Trophoblast cell (in vitro differentiated cells and primary cell): ENCODE data around the gene DNLZ.

ENCODE experiments used
- DNase-seq, 2 donors: peaks; one replicate each; pipeline ENCODE4 v3.0.0-alpha.2; 2016
- H2AFZ ChIP-seq: 2 replicates; pipeline ENCODE4 v1.6.1; 2013; ENCODE audit warnings: low read length, moderate library complexity, mild to moderate bottlenecking; ENCODE audit not compliant: insufficient read depth, poor library complexity
- H2AK5ac ChIP-seq: 2 replicates; pipeline ENCODE4 v1.6.1; 2013; ENCODE audit warnings: mild to moderate bottlenecking, low read length
- H2BK120ac ChIP-seq: 2 replicates; pipeline ENCODE4 v1.6.1; 2013; ENCODE audit warnings: low read length, mild to moderate bottlenecking, moderate library complexity; ENCODE audit not compliant: insufficient read depth, poor library complexity
- H2BK12ac ChIP-seq: 2 replicates; pipeline ENCODE4 v1.6.1; 2013; ENCODE audit warnings: mild to moderate bottlenecking, low read length, moderate library complexity
- H2BK5ac ChIP-seq: 2 replicates; pipeline ENCODE4 v1.6.1; 2013; ENCODE audit warnings: low read length, low read depth, moderate library complexity, mild to moderate bottlenecking; ENCODE audit not compliant: poor library complexity
- H3K14ac ChIP-seq: 2 replicates; pipeline ENCODE4 v1.6.1; 2013; ENCODE audit warnings: mild to moderate bottlenecking, low read length
- H3K18ac ChIP-seq: 2 replicates; pipeline ENCODE4 v1.6.1; 2013; ENCODE audit warnings: mild to moderate bottlenecking, low read length
- H3K23ac ChIP-seq: 2 replicates; pipeline ENCODE4 v1.6.1; 2013; ENCODE audit warnings: low read length
- H3K27ac ChIP-seq: 2 replicates; pipeline ENCODE4 v1.5.1; 2013; ENCODE audit warnings: low read depth, mild to moderate bottlenecking, inconsistent platforms, low read length, moderate library complexity
- H3K27me3 ChIP-seq: 2 replicates; pipeline ENCODE4 v1.6.1; 2013; ENCODE audit warnings: inconsistent platforms, mild to moderate bottlenecking, low read length, moderate library complexity; ENCODE audit not compliant: insufficient read depth
- H3K36me3 ChIP-seq, 2 experiments: 1 replicate in 1 of 2; 2 replicates in 1 of 2; pipeline ENCODE4 v1.6.1; 2013; ENCODE audit warnings: low read length in 2 of 2, mild to moderate bottlenecking in 2 of 2, moderate library complexity in 1 of 2; ENCODE audit not compliant: insufficient read depth in 2 of 2, control insufficient read depth in 1 of 2
- H3K4ac ChIP-seq: 2 replicates; pipeline ENCODE4 v1.6.1; 2013; ENCODE audit warnings: low read depth, mild to moderate bottlenecking, low read length, moderate library complexity
- H3K4me1 ChIP-seq, 2 experiments: 1 replicate in 1 of 2; 2 replicates in 1 of 2; pipeline ENCODE4 v1.6.1; 2013; ENCODE audit warnings: low read length in 2 of 2, mild to moderate bottlenecking in 2 of 2, moderate library complexity in 1 of 2; ENCODE audit not compliant: insufficient read depth in 2 of 2, control insufficient read depth in 1 of 2
- H3K4me2 ChIP-seq: 2 replicates; pipeline ENCODE4 v1.6.1; 2013; ENCODE audit warnings: inconsistent platforms, mild to moderate bottlenecking, low read length, moderate library complexity
- H3K4me3 ChIP-seq: 2 replicates; pipeline ENCODE4 v1.5.1; 2013; ENCODE audit warnings: mild to moderate bottlenecking, low read depth, low read length, inconsistent platforms
- H3K79me1 ChIP-seq: one replicate; pipeline ENCODE4 v1.6.1; 2013; ENCODE audit warnings: low read length
- H3K79me2 ChIP-seq: 2 replicates; pipeline ENCODE4 v1.6.1; 2013; ENCODE audit warnings: low read length, mild to moderate bottlenecking; ENCODE audit not compliant: control insufficient read depth, insufficient read depth, poor library complexity
- H3K9ac ChIP-seq: 2 replicates; pipeline ENCODE4 v1.6.1; 2013; ENCODE audit warnings: mild to moderate bottlenecking, low read length
- H3K9me3 ChIP-seq: 2 replicates; pipeline ENCODE4 v1.6.1; 2013; ENCODE audit warnings: low read depth, mild to moderate bottlenecking, control low read depth, inconsistent platforms, low read length; ENCODE audit not compliant: insufficient read depth
- H4K12ac ChIP-seq: 2 replicates; pipeline ENCODE4 v1.6.1; 2013; ENCODE audit warnings: low read depth, mild to moderate bottlenecking, low read length, moderate library complexity
- H4K8ac ChIP-seq: 2 replicates; pipeline ENCODE4 v1.6.1; 2013; ENCODE audit warnings: low read depth, mild to moderate bottlenecking, low read length, moderate library complexity
- H4K91ac ChIP-seq: one replicate; pipeline ENCODE4 v1.6.1; 2013; ENCODE audit warnings: low read depth, mild to moderate bottlenecking, low read length, moderate library complexity
- WGBS: extraction: QIAGEN DNeasy Blood & Tissue Kit; methylation state at CpG from one replicate; pipeline ENCODE4 v1.1.7; 2013; ENCODE audit warnings: missing lambda C conversion rate; ENCODE audit not compliant: insufficient read length, insufficient coverage; ENCODE audit errors: extremely low coverage; 5-methylcytosine and 5-hydroxymethylcytosine counted together

DNLZ gene

DNA sequence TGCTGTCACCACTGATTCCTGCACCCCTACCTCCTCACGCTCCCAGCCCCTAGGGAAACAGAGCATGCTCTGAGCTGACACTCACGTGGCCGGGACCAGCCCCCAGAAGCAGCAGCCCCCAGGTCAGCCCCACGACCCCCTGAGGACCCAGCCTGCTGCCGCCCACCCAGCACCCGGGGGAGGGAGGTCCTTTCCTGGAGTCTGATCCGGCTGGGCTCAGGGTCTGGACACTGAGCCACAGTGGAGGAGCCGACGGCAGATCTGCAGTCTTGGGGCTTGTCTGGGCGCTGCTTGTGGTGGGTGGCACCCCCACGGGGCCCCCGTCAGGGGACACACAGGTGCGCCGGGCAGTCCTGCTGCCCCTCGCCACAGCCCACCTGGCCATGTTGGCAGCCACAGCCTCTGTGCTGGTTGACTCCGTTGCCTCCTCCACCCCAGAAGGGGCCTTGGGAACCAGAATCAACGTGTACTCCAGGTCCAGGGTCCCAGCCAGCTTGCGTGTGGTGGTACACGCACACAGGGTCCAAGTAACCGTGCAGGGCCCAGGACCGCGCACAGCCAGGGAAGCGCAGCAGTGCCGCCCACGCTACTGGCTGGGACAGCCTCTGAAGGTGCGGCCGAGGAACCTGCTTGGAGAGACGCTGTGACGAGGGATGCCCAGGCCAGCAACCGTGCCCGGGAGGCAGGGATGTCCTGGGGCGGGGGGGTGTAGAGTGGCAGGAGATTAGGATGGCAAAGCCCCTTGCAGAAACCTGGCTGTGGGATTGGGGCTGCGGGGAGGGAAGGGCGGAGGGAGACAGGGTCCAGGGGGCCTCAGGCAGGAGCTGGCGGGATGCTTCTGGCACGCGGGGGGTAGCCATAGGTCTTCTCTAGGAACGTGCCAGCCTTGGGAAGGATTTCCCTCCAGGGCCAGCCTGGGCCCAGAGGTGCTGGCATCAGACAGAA, 3.5 kb downstream of the DNLZ start:
- Histone ChIP-seq H2AFZ (no peak overlapping the region), H3K4ac (no peak overlapping the region), H3K14ac (no peak overlapping the region), H2BK120ac (no peak overlapping the region), H2AK5ac (no peak overlapping the region), H2BK12ac (no peak overlapping the region), H3K27me3 (no peaks in the 10 kb centered on the region), H3K36me3 (peaks cover 20 to 23% of the 10 kb centered on the region in 2 experiments), H3K9me3 (no peaks in the 10 kb centered on the region), H3K9ac (no peak overlapping the region), H4K12ac (peak overlapping the region; percentile 23), H2BK5ac (no peak overlapping the region), H3K79me1 (peaks cover 3% of the 10 kb centered on the region), H3K23ac (no peak overlapping the region), H3K4me1 (peaks cover 8 to 14% of the 10 kb centered on the region in 2 experiments), H3K4me2 (no peak overlapping the region), H3K4me3 (no peak overlapping the region), H4K91ac (no peak overlapping the region), H4K8ac (no peak overlapping the region), H3K18ac (no peak overlapping the region), H3K79me2 (peaks cover 2% of the 10 kb centered on the region), H3K27ac (no peak overlapping the region)
- WGBS, result no CpG with 5 or more reads among the region's 38 CpGs
- no peak for DNase-seq

DNA sequence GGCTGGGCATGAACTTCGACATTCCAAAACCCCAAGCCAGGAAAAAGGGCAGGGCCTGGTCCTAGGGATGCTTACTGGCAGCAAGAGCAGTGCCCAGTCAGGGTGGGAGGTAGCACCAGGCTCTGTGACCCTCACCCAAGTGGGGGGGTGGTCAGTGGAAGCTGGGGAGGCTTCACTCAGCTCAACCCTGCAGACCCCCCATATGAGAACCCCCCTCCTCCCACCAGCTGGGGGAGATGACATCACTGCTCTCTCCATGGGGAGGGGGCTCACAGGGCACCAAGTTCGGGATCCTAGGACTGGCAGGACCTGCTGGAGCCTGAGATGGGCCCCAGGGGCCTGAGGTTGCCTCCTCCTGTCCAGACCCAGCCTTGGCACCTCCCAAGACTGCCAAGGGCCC, 4.7 kb downstream of the DNLZ start:
- Histone ChIP-seq H3K4me3 (no peak overlapping the region), H2AFZ (no peak overlapping the region), H4K91ac (no peak overlapping the region), H2BK5ac (no peak overlapping the region), H3K27ac (no peak overlapping the region), H4K12ac (no peak overlapping the region), H3K4me2 (no peak overlapping the region), H3K14ac (no peak overlapping the region), H3K18ac (no peak overlapping the region), H3K23ac (no peak overlapping the region), H3K79me2 (peaks cover 2% of the 10 kb centered on the region), H2BK12ac (no peak overlapping the region), H3K36me3 (peaks cover 20 to 23% of the 10 kb centered on the region in 2 experiments), H2BK120ac (no peak overlapping the region), H3K9me3 (no peaks in the 10 kb centered on the region), H3K9ac (no peak overlapping the region), H2AK5ac (no peak overlapping the region), H3K4ac (no peak overlapping the region), H4K8ac (no peak overlapping the region), H3K27me3 (no peaks in the 10 kb centered on the region), H3K79me1 (peaks cover 3% of the 10 kb centered on the region), H3K4me1 (peaks cover 8 to 11% of the 10 kb centered on the region in 2 experiments)
- DNase-seq, result no peak
- WGBS, result no CpG with 5 or more reads among the region's 2 CpGs

GRCh38 chr9:136358016-136358415, 5.5 kb downstream of the DNLZ start:
- no peak overlapping the region for H3K23ac ChIP-seq
- H3K14ac ChIP-seq, result no peak overlapping the region
- no peaks in the 10 kb centered on the region for H3K79me2 ChIP-seq
- H3K4me2 ChIP-seq, result no peak overlapping the region
- no peak overlapping the region for H2BK120ac ChIP-seq
- WGBS, result no CpG with 5 or more reads among the region's 29 CpGs
- no peak overlapping the region for H4K12ac ChIP-seq
- H2BK12ac ChIP-seq, result no peak overlapping the region
- H2AK5ac ChIP-seq, result no peak overlapping the region
- no peak overlapping the region for H3K9ac ChIP-seq
- DNase-seq, result no peak
- no peaks in the 10 kb centered on the region for H3K9me3 ChIP-seq
- no peaks in the 10 kb centered on the region for H3K79me1 ChIP-seq
- no peak overlapping the region for H3K4me3 ChIP-seq
- H3K4ac ChIP-seq, result no peak overlapping the region
- peaks cover 8 to 9% of the 10 kb centered on the region in 2 experiments for H3K4me1 ChIP-seq
- no peak overlapping the region for H2AFZ ChIP-seq
- H3K18ac ChIP-seq, result no peak overlapping the region
- peaks cover 20 to 23% of the 10 kb centered on the region in 2 experiments for H3K36me3 ChIP-seq
- no peak overlapping the region for H2BK5ac ChIP-seq
- no peak overlapping the region for H4K8ac ChIP-seq
- H3K27ac ChIP-seq, result no peak overlapping the region
- no peaks in the 10 kb centered on the region for H3K27me3 ChIP-seq
- H4K91ac ChIP-seq, result no peak overlapping the region

GRCh38 chr9:136357202-136357725, 6.3 kb downstream of the DNLZ start:
- Histone ChIP-seq H3K79me1 (no peaks in the 10 kb centered on the region), H3K4ac (no peak overlapping the region), H3K27me3 (no peaks in the 10 kb centered on the region), H3K36me3 (peaks cover 20 to 23% of the 10 kb centered on the region in 2 experiments), H2AFZ (no peak overlapping the region), H3K79me2 (no peaks in the 10 kb centered on the region), H3K4me2 (no peak overlapping the region), H2BK120ac (no peak overlapping the region), H3K18ac (no peak overlapping the region), H2AK5ac (no peak overlapping the region), H2BK5ac (no peak overlapping the region), H4K91ac (no peak overlapping the region), H3K4me3 (no peak overlapping the region), H4K12ac (no peak overlapping the region), H2BK12ac (no peak overlapping the region), H3K9ac (no peak overlapping the region), H4K8ac (no peak overlapping the region), H3K9me3 (no peaks in the 10 kb centered on the region), H3K27ac (no peak overlapping the region), H3K4me1 (peaks cover 4 to 7% of the 10 kb centered on the region in 2 experiments), H3K23ac (no peak overlapping the region), H3K14ac (no peak overlapping the region)
- no peak for DNase-seq
- WGBS, result no CpG with 5 or more reads among the region's 22 CpGs
